Endothelial cell of umbilical vein (primary cell): ENCODE measurements around the gene NSMCE1. TPM values are rescaled to one million over a fixed set of nuclear protein-coding genes. Genes with fewer than 3 reads are reported as not detected.

ENCODE experiments used
- BruUV-seq: library from RNA; stranded (reverse); fragments of 400-500 nt; replicated peaks from 2 replicates; lab custom pipeline; 2021; lab: Mats Ljungman, UMichigan
- CTCF ChIA-PET: fragments of 300-600, 350-600 bp; sonication (Branson Sonifier 250); formaldehyde crosslinking; loops from one replicate; lab custom pipeline; 2021; ENCODE audit warnings: antibody characterized with exemption, inconsistent platforms; lab: Charles Lee
- POLR2A ChIA-PET: fragments of 300-600, 350-600 bp; sonication (Branson Sonifier 250); formaldehyde crosslinking; loops from one replicate; lab custom pipeline; 2021; ENCODE audit warnings: antibody characterized with exemption, inconsistent platforms; lab: Charles Lee
- DNase-seq: peaks from one replicate; pipeline ENCODE4 v3.0.0-alpha.2; 2011; ENCODE audit warnings: low read depth, low spot score
- FAIRE-seq: peaks from 2 replicates; lab custom pipeline; 2011; peaks lifted over from hg19 to GRCh38; lab: Jason Lieb, UNC
- H2AFZ ChIP-seq: 2 replicates; pipeline ENCODE4 v1.6.0; 2012; ENCODE audit warnings: low read depth, low read length, control low read depth, inconsistent platforms
- H3K27ac ChIP-seq: 2 replicates; pipeline ENCODE4 v1.5.1; 2011; ENCODE audit warnings: low read depth, mild to moderate bottlenecking, control low read depth, low read length, moderate library complexity; ENCODE audit not compliant: insufficient read depth
- H3K27me3 ChIP-seq, 2 experiments: 2 replicates each; pipeline versions ENCODE4 v1.6.0 to v1.6.1; 2011; ENCODE audit warnings: low read length in 2 of 2, mixed read lengths in 1 of 2; ENCODE audit not compliant: control insufficient read depth in 2 of 2, insufficient read depth in 2 of 2
- H3K36me3 ChIP-seq, 2 experiments: 2 replicates in 1 of 2; 3 replicates in 1 of 2; pipeline ENCODE4 v1.5.1; 2011; ENCODE audit warnings: low read length in 2 of 2, mild to moderate bottlenecking in 1 of 2, moderate library complexity in 1 of 2; ENCODE audit not compliant: control insufficient read depth in 2 of 2, insufficient read depth in 2 of 2; ENCODE audit errors: extremely low read depth in 1 of 2
- H3K4me1 ChIP-seq: 3 replicates; pipeline ENCODE4 v1.5.1; 2011; ENCODE audit warnings: mild to moderate bottlenecking, low read length; ENCODE audit not compliant: control insufficient read depth, insufficient read depth; ENCODE audit errors: extremely low read depth
- H3K4me2 ChIP-seq: 2 replicates; pipeline ENCODE4 v1.6.1; 2011; ENCODE audit warnings: low read length, control low read depth, mixed read lengths; ENCODE audit not compliant: insufficient read depth
- H3K4me3 ChIP-seq, 3 experiments: fragments of 200-600 bp in 1 of 3; sonication (generic), shearing (Covaris generic) in 1 of 3; replicated peaks in 1 of 3; 2 replicates each; pipeline ENCODE4 v1.5.1; 2011 to 2016; ENCODE audit warnings: control low read depth in 3 of 3, low read length in 3 of 3, mild to moderate bottlenecking in 2 of 3, inconsistent platforms in 1 of 3, low read depth in 1 of 3, moderate library complexity in 1 of 3; ENCODE audit not compliant: insufficient read depth in 1 of 3
- H3K79me2 ChIP-seq: 2 replicates; pipeline ENCODE4 v1.6.0; 2012; ENCODE audit warnings: low read length, inconsistent platforms; ENCODE audit not compliant: control insufficient read depth, insufficient read depth
- H3K9ac ChIP-seq: replicated peaks from 2 replicates; pipeline ENCODE3; 2011; ENCODE audit warnings: low read length, control low read depth; ENCODE audit not compliant: insufficient read depth; ENCODE audit errors: extremely low read depth
- H3K9me1 ChIP-seq: replicated peaks from 3 replicates; pipeline ENCODE4 v1.6.0; 2011; ENCODE audit warnings: mild to moderate bottlenecking, low read length; ENCODE audit not compliant: control insufficient read depth, insufficient read depth; ENCODE audit errors: extremely low read depth
- H3K9me3 ChIP-seq: replicated peaks from 2 replicates; pipeline ENCODE4 v1.5.1; 2012; ENCODE audit warnings: low read length, inconsistent platforms; ENCODE audit not compliant: control insufficient read depth, insufficient read depth
- H4K20me1 ChIP-seq: replicated peaks from 2 replicates; pipeline ENCODE3; 2011; ENCODE audit warnings: mild to moderate bottlenecking, low read length; ENCODE audit not compliant: control insufficient read depth, insufficient read depth; ENCODE audit errors: extremely low read depth
- EZH2 ChIP-seq: IDR thresholded peaks from 2 replicates; pipeline ENCODE4 v1.6.1; 2012; ENCODE audit warnings: borderline replicate concordance, low read depth, mild to moderate bottlenecking, moderate library complexity, low read length, inconsistent platforms; ENCODE audit not compliant: severe bottlenecking
- FOS ChIP-seq: IDR thresholded peaks from 2 replicates; pipeline ENCODE4 v1.6.1; 2011; ENCODE audit warnings: mild to moderate bottlenecking, low read length, moderate library complexity, borderline replicate concordance; ENCODE audit not compliant: insufficient read depth
- GATA2 ChIP-seq: IDR thresholded peaks from 2 replicates; pipeline ENCODE4 v1.7.0; 2011; ENCODE audit warnings: low read depth, mild to moderate bottlenecking, moderate library complexity, mixed read lengths, low read length; ENCODE audit not compliant: insufficient read length, insufficient read depth
- JUN ChIP-seq: IDR thresholded peaks from 2 replicates; pipeline ENCODE4 v1.6.1; 2011; ENCODE audit warnings: borderline replicate concordance, low read depth; ENCODE audit not compliant: insufficient read length, insufficient read depth
- MYC ChIP-seq: IDR thresholded peaks from one replicate; pipeline ENCODE4 v1.6.1; 2011; ENCODE audit warnings: mild to moderate bottlenecking, low read depth, low read length
- POLR2A ChIP-seq: IDR thresholded peaks from 2 replicates; pipeline ENCODE4 v1.6.1; 2012; ENCODE audit warnings: low read depth, mild to moderate bottlenecking, control low read depth, low read length
- POLR2AphosphoS5 ChIP-seq: IDR thresholded peaks from 2 replicates; pipeline ENCODE4 v1.6.1; 2012; ENCODE audit warnings: low read depth, mild to moderate bottlenecking, control low read depth, low read length, moderate library complexity; ENCODE audit not compliant: insufficient read depth
- dilution Hi-C: fragments of 300-500 bp; cut with MboI; formaldehyde crosslinking; loops from one replicate; pipeline ENCODE4 v1.15.0; 2019; ENCODE audit warnings: low sequenced_read_pairs; ENCODE audit not compliant: extremely low pct_ligation_motif_present
- intact Hi-C: fragments of 100-400 bp; cut with micrococcal nuclease; formaldehyde crosslinking; loops from one replicate; pipeline ENCODE4 v1.10.0; 2022
- polyA plus RNA-seq, 4 experiments: library from polyadenylated mRNA; depleted of rRNA in 3 of 4; stranded (reverse) in 3 of 4; unstranded in 1 of 4; fragments of >200 nt; gene quantifications; 2 replicates each; pipeline versions ENCODE4 v1.2.1 to v1.2.3, GENCODE V29; 2011 to 2012; ENCODE audit warnings: missing spikeins in 1 of 4
- total RNA-seq: library from RNA; stranded (reverse); gene quantifications from 2 replicates; pipeline ENCODE4 v1.2.3, GENCODE V29; 2021
- TF ChIP-seq, protein P1 (sequence below), 2 donors: IDR thresholded peaks; 1 replicate in 1 of 2; 2 replicates in 1 of 2; pipeline ENCODE4 v1.5.1; 2011; ENCODE audit warnings: low read length in 2 of 2, mild to moderate bottlenecking in 2 of 2, moderate library complexity in 2 of 2, control low read depth in 1 of 2, inconsistent platforms in 1 of 2, low read depth in 1 of 2; ENCODE audit not compliant: insufficient read depth in 1 of 2; ENCODE audit errors: extremely low read depth in 1 of 2
- TF ChIP-seq, protein P2 (sequence below): IDR thresholded peaks from 2 replicates; pipeline ENCODE4 v1.6.1; 2011; ENCODE audit not compliant: insufficient read depth, insufficient read length

NSMCE1 gene
- total and polyA plus RNA-seq, 2 donors (not counting 3 experiments of a cell fraction or from before 2014, with no cell fraction given): 23.8 to 42.0 TPM

- no peaks in the 10 kb centered on the region for H3K79me2 ChIP-seq
- CTCF ChIA-PET: interaction anchor here (7.5 kb wide), 1 partner anchor 16 kb away, joined by 48 read pairs; no protein-coding TSS in a partner anchor
- no peaks in the 10 kb centered on the region for H4K20me1 ChIP-seq
- dilution Hi-C loops: no loop called here
- FAIRE-seq (no peak), DNase-seq (no peak)
- BruUV-seq: no TSS peak
- no peak overlapping the region for H3K9ac ChIP-seq
- H3K4me3 ChIP-seq: no peak overlapping the region
- no peak overlapping the region for H3K27ac ChIP-seq
- TF ChIP-seq POLR2A (no peak), JUN (no peak), POLR2AphosphoS5 (no peak), EZH2 (no peak), MYC (no peak), GATA2 (no peak), FOS (no peak)
- TF ChIP-seq, protein P1, sequence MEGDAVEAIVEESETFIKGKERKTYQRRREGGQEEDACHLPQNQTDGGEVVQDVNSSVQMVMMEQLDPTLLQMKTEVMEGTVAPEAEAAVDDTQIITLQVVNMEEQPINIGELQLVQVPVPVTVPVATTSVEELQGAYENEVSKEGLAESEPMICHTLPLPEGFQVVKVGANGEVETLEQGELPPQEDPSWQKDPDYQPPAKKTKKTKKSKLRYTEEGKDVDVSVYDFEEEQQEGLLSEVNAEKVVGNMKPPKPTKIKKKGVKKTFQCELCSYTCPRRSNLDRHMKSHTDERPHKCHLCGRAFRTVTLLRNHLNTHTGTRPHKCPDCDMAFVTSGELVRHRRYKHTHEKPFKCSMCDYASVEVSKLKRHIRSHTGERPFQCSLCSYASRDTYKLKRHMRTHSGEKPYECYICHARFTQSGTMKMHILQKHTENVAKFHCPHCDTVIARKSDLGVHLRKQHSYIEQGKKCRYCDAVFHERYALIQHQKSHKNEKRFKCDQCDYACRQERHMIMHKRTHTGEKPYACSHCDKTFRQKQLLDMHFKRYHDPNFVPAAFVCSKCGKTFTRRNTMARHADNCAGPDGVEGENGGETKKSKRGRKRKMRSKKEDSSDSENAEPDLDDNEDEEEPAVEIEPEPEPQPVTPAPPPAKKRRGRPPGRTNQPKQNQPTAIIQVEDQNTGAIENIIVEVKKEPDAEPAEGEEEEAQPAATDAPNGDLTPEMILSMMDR (IDR thresholded peaks at IDR 0.05; ENCODE audit: extremely low read depth in 1 of 2, insufficient read depth in 1 of 2, low read depth in 1 of 2, low read length in 2 of 2): no peak
- TF ChIP-seq, protein P2, sequence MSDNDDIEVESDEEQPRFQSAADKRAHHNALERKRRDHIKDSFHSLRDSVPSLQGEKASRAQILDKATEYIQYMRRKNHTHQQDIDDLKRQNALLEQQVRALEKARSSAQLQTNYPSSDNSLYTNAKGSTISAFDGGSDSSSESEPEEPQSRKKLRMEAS: no peak
- intact Hi-C loops: no loop called here
- no peak overlapping the region for H3K4me2 ChIP-seq
- POLR2A ChIA-PET: no interaction called here
- H3K27me3 ChIP-seq: peaks cover 8 to 17% of the 10 kb centered on the region in 2 experiments
- no peaks in the 10 kb centered on the region for H3K36me3 ChIP-seq
- no peaks in the 10 kb centered on the region for H3K9me3 ChIP-seq
- H3K9me1 ChIP-seq: no peaks in the 10 kb centered on the region
- H2AFZ ChIP-seq: no peak overlapping the region
- peaks cover 10% of the 10 kb centered on the region for H3K4me1 ChIP-seq
These were observed 72.5 kb downstream of the NSMCE1 start for GRCh38 chr16:27195941-27196595.
